ENCODE data around the gene ACTL6B.

DNA sequence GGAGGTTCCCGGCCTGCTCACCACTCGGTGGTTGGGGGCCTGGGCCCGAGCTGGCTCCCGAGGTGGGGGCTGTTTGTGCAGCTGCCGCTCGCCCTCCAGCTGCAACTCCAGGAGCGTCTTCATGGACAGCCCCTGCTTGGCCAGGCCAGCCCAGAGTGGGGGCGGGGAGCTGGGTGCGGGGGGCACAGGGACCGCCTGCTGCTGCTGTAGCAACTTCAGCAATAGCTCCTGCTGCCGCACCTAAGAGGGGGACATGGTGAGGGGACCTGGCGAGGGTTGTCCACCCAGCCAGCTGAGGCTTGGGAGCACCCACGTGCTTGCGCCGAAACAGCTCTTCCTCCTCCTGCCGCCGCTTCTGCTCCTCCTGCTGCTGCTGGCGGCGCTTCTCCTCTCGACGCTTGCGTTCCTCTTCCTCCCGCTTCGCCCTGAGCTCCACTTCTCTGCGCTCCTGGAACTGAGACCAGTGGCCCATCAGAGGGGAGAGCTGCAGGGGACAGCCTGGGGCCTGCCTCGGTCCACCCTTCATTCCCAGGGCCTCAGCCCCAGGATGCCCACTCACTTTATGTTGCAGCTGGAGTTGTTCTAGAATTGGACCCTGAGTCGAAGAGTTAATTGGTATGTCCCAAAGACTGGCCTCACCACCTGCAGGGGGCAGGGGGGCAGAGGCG lies 26.9 kb upstream of the ACTL6B start:
- TF ChIP-seq YY1 (IDR thresholded peaks at IDR 0.05; ENCODE audit: insufficient read depth, insufficient read length), result no peak
- no peak for TF ChIP-seq ZNF274 (IDR thresholded peaks at IDR 0.05; ENCODE audit: low read depth, low read length)
